Pulmonary artery endothelial cell (primary cell): Measurements from ENCODE around the gene GUCY1A1. TPM values are rescaled to one million over a fixed set of nuclear protein-coding genes. Genes with fewer than 3 reads are reported as not detected.

Experiments
- DNase-seq: peaks from one replicate; pipeline ENCODE4 v3.0.0-alpha.2; 2011; ENCODE audit warnings: low read depth, low spot score
- total RNA-seq: library from RNA; depleted of rRNA; stranded (reverse); fragments of >200 nt; gene quantifications from 2 replicates; pipeline ENCODE4 v1.2.3, GENCODE V29; 2014

The GUCY1A1 gene
- total RNA-seq, 1 donor from 2014 or later: 0.07 TPM

DNA sequence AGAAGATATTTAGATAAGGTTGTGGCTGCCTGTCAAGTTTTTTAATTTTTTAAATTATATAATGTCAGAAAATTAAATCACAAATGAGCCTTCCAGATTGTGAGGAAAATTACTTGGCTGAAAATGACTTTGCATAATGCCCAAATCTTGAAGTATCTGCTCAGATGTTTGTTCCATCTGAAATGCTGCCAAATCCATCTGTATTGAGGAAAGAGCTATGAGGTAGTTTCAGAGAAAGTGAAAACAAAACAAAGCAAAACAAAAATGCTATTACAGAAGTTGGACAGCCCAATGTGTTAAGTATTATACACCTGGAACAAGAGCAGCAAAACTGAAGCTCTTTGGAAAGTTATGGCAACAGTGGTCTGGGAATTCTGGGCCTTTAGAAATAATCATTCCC, 68.8 kb downstream of the GUCY1A1 start:
- DNase-seq: no peak

DNA sequence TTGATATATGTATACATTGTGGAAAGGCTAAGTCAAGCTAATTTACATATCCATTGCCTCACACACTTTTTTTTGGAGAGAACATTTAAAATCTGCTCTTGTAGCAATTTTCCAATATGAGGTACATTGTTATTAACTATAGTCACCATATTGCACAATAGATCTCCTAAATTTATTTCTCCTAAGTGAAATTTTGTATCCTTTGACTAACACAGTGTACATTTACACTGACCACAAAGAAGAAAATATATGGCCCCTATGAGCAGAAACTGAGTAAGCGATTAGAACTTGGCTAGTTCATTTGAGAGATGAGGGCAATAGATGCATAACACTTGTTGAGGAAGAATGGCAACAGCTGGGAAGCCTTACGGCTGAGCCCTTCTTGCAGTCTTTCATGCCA, 71.9 kb downstream of the GUCY1A1 start:
- no peak for DNase-seq

DNA sequence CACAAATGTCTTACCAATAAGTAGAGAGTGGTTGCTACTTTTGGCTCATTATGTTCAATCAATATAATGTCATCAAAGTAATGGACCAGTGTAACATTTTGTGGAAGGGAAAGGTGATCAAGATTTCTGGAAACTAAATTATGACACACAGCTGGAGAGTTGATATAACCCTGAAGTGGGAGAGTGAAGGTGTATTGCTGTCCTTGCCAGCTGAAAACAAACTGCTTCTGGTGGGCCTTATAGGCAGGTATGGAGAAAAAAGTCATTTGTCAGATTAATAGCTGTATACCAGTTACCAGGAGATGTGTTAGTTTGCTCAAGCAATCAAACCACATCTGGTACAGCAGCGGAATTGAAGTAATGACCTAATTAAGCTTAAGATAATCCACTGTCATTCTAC, 74.9 kb downstream of the GUCY1A1 start:
- DNase-seq: no peak

DNA sequence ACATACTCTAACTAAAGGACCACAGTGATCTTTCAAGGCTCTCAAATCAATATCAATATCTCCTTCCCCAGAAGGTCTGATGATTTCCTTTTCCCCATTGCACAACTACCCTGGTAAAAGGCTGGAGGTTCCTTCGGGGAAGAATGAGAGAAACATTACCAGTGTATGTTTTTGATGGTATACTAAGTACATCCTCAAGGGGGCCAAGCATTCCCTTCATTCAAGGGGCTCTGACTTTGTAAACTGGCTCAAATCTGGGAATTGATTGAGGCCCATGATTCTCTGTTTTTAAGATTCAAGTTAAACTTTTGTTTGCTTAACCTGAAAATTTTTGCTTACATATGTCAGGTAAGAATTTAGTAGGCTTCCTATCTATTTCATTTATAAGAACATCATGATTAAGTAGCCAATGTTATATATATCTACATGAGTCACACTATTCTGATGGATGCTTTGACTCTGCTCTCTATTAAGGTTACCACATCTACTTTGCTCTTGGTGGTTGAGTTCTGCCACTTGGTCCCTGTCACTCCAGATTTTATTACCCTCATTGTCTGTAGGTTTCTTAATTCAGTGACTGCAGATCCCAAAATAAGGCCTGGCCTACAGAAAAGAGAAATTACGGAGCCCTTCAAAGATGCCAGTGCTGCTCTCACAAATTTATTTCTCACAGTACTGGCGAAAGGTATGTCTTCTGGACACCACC, 75.8 kb downstream of the GUCY1A1 start:
- DNase-seq: no peak

DNA sequence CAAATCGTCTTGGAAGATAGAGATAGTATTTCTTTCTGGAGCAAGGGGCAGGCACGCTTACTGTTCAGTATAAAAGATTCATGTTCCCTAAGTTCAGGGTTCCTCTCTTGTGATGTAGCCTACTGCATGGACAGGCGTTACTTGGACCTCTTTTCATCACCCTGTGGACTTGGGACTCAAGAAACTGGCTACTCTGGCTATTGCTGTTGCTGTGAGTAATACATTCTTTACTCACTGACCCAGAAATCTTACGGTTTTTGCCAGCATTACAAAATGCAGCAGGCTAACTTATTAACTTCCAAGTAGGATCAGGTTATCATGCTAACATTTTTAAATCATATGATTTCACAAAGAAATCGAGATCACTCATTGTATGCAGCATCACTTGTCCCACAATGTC, 79.3 kb downstream of the GUCY1A1 start:
- no peak for DNase-seq

DNA sequence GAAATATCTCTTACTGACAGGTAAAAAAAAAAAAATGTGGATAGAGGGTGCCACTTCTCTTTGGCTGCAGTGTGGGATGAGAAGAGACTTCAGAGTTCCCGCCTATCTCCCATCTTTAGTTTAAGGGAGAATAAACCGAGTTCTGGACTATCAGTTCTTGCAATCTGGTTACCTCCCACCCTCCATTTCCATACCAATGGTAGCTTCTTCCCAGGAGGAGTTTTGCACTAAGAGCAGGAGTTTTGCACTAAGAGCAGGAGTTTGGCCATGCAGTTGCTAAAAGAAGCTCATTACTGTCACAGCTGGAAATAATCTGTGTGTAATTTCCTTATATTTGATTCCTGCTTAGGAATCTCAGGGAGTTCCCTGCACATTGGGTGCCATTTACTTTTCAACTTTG, 81.4 kb downstream of the GUCY1A1 start:
- DNase-seq: no peak

DNA sequence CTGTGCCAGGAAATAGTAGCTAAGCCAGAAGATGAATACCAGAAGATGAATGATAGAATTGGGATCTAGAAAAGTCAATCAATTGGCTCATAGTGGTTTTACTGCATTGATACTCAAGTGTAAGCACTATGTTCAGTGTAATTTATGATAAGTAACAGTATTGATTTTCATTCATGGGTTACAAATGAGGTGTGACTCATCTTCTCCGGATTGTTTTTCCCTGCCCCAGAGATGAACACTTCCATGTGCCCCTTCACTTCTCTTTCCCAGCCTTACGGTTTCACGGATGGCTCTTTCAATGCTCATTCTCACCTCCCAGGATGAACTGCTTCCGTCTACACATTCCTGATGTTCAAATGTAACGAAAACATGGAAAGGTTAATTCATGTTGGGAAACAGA, 82.4 kb downstream of the GUCY1A1 start:
- no peak for DNase-seq

DNA sequence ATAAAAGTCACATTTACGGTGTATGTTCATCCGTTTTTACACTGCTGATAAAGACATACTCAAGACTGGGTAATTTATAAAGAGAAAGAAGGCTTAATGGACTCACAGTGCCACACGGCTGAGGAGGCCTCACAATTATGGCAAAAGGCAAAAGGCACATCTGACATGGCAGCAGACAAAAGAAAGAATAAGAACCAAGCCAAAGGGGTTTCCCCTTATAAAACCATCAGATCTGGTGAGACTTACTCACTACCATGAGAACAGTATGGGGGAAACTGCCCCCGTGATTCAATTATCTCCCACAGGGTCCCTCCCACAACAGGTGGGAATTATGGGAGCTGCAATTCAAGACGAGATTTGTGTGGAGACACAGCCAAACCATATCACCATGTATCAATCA, 84.9 kb downstream of the GUCY1A1 start:
- DNase-seq: no peak

DNA sequence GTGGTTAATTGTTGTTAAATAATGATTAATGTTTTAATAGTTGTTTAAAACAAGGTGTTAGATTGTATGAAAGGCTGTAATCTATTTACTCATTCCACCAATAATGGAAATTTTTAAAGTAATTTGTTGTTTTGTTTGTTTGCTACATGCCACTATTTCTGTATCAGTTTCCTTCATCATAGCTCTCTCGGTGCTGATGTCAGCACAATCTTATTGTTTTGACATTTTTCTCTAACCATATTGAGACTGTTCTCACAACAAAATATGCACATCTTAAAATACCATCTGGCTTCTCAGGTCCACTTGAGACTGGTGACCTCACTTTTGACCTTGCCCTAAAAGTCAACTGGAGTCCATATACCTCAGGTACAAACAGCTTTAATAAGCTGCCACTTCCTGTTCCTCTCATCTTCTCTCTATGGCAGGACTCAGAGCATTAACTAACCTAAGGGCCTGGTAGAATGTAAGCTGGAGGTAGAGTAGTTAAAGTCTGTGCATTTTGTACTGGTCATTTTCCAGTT, 91.2 kb downstream of the GUCY1A1 start:
- DNase-seq: no peak

DNA sequence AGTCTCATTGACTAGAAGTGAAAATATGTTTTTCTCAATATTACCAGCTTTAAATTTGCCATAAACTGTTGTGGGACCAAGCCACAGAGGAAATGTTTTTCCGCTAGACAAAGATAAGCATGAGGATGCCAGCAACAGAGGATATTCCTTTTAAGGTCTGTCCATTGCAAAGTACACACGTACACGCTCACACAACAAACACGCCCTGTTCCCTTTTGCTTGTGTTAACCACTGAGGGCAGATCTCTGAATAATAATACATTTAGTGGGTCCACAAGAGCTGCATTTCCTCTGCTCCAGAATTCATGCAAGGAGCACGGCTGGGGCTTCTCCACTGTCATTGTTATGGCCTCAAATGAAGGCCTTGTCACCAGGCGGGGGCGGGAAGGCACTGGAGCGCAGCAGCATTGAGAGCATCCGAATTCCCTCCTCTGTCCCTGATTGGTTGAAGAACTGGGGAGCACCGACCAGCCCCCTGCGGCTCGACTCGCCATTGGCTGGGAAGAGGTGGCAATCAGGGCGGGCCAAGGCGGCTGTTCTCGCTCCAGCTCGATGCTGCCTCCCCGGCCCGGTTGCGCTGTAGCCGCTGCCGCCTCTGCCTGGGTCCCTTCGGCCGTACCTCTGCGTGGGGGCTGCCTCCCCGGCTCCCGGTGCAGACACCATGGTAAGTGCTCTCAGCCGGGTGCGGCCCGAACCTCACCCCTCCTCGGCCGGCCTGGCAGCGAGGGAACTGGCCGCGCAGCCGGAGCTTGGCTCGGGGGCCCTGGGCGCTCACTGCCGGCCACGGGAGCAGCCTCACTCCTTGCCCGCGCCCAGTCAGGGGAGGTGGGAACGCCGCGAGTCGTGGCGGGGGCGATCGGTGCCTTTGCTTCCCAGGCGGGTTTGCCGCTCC, 92.1 kb downstream of the GUCY1A1 start, which contains the start of gene GUCY1B1:
Gene GUCY1B1 (plus strand): TSS at position 541 of the 891 bp plus-strand sequence. CDS start 120 bp downstream, at position 661.
- DNase-seq: peak; percentile 8

DNA sequence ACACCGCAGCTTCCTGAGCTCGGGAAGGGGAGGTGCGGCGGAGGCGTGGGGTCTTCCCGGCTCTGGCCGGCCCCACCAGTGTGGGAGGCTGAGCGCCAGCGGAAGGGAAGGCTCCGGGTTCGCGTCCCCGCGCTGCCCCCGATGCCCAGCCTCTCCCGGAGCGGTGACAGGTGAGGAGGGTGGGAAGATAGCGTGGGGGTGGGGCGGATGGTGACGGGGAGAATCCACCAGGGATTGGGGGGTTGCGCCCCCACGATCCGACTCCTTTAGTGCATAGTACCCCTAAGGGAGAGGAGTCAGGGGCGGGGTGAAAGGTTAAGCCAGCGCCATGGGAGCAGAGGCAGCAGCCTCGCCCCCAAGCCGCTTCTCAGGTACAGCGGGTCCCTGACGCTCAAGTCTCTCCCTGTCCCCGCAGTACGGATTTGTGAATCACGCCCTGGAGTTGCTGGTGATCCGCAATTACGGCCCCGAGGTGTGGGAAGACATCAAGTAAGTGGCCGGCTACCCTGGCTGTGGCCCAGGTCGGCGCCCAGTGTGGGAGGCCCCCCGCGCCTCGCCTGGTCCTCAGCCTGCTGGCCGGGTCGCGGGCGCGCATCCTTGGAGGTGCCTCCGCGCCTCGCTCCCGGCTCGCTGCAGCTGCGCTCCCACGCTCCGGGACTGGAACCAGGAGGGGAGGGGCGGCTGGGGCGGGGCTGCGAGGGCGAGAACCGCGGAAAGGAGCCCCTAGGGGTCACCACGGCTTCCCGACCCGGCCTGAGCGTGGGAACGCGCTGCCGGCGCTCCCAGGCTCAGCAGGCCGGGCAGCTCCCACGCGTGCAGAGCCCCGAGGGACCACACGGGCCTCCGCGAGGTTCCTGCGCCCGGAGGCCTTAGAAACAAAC, 93.0 kb downstream of the GUCY1A1 start:
- DNase-seq: no peak

DNA sequence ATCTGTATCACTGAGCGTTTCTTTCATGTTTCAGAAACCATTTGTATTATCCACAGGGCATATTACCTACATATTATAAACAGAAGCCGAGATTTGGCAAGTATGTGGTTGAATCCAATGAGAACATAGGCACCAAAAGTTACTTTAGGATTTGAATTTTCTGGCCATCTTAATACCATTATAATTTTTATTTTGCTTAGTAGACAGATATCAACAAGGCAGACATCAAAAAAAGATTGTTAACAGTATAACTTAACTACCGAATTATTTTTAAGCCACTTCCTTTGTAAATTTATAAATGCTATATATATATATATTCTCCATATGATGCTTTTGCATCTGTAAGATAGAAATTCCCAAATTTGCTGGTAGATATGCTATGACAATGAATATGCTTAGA, 94.4 kb downstream of the GUCY1A1 start:
- no peak for DNase-seq

DNA sequence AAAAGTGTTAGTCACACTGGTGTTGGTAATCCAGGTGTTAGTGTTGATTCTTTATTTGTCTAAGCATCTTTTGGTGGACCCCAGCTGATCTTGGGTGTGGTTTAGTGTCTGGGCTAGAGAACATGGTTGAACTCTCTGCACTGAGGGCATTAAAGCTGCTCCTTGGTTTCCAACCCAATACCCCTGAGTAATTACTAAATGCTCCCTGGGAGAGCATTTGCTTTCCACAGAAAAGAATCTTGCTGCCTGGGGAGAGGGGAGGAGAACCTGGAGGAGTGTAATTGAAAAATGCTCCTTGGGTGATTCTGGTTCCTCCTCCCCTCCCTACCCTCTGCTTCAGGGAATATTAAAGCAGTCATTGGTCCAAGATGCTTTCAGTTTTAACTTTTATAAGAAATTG, 95.3 kb downstream of the GUCY1A1 start:
- no peak for DNase-seq

DNA sequence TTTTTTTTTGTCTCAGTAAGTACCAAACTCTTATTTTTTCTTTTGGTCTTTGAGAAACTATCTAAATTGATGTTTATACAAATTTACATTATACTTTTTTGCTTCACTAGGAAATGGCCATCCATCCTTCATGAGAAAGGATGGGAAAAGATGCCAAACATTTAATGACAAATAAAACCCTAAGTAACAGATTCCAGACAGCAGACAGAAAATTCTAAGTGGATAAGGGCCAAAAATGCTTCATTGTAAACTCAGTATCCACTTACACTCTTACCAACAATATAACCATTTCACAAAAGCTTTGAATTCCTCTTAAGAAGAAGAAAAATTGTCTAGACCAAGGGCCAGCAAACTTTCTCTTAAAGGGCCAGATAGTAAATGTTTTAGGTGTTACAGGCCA, 95.7 kb downstream of the GUCY1A1 start:
- DNase-seq: no peak

DNA sequence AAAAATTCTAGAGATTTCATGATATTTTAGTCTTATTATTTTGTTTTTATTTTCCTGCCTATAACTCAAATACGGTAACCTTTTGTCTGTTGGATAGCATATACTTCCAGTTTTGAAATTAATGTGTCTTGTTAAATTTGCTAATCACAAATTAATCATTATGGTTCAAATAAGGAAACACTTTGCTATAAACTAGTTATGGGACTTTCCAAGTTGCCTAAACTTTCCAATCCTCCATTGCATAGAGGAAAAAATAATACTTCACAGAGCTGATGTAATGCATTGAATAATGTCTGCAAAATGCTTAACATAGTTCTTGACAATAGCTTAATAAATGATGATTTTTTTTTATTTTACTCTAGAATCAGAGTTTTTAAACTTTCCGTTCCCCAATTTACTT, 96.9 kb downstream of the GUCY1A1 start:
- DNase-seq: no peak

DNA sequence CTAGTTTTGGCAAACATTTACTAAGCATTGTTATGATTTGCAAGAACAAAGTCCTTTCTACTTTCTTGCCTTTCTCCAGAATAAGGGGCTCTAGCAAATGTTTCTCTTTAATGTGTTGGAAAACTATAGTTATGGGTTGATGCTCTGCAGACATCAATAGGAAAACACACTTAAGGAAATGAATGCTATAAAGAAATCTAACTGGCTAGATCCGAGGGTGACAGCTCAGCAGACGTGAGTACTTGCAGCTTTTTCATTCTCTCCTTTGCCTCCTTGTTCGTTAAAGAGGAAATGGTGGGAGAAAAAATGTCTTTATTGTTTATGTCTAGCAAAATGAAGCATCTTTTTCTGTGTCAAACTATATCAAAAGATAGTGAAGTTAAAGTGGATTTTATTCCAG, 98.5 kb downstream of the GUCY1A1 start:
- DNase-seq: no peak

DNA sequence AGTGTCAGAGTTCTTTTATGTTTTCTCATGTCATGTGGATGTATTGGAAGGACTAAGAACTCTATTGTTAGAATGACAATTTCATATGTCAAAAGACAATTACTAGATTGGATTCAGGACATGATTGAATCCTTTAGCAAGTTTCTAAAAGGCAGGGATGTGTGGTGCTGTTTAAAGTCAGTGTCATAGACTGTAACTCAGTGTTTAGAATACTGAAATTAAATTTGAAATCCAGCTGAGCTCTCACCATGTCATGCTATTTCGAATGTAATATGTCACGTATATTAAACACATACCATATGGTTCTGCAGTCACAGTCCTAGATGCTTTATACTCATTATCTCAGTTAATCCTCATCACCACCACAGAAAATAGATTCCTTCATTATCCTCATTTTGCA, 100.0 kb downstream of the GUCY1A1 start:
- no peak for DNase-seq

DNA sequence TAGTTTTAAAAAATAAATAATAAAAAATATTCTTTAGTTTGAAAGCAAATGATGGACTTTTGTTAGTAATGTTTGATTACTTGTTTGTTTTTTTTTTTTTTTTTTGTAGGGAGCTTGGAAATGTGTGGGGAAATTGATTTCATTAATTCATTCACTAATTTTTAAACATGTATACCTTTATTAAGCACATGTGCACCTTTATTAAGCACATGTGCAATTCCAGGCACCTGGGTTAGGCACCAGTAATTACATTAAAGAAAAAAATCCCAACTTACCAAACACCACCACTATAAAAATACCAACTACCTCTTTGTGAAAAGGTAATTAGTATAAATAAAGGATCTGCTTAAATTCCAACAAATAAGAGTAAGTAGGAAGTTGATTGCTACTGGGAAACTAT, 101.7 kb downstream of the GUCY1A1 start:
- no peak for DNase-seq

DNA sequence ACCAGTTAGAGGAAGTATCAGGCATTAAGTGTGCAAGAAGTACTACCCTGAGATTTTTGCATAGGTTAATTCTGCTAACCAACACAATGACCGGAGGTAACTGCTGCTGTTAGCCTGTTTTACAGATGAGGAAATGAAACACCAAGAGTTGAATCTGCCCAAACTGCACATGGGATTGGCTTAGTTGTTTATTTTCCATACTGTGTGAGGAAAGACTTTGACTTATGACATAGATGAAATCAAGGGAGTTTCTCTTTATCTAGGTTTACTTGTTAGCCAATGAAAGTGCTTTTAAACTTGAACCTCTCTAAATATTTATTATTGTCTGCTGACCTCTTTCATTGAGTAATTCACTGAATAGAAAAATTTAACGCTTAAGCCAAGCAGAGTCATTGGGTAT, 102.4 kb downstream of the GUCY1A1 start:
- DNase-seq: no peak

DNA sequence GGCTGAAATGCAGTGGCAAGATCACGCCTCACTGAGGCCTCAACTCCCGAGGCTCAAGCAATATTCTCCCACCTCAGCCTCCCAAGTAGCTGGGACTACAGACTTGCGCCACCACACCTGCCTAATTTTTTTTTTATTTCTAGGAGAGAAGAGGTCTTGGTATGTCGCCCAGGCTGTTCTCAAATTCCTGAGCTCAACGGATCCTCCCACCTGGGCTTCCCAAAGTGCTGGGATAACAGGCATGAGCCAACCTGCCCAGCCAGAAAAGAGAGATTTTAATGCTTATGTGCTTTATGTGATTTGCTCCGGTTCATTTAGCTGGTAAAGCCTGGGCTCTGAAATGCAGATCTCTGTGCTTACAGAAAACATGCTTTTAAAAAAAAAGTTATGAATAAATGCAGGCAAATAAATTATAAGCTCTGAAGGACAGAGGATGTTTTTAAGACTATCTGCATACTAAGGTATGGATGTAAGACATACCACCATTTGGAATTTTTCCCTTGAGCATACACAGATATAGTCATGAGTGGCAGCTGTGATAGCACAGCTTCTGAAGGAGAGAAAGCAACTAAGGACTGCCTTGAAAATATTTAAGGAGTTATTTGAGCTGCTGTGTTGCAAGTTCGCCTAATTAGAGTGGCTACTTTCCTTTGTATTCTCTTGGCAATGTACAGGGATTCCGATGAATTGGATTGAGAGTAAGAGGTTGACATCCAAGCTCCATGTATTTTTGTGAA, 106.0 kb downstream of the GUCY1A1 start:
- DNase-seq: no peak
